CD4-positive, alpha-beta T cell treated with Interleukin-12 subunit alpha and Interleukin-12 subunit beta, for 1 hour (primary cell): ENCODE results near the gene WHAMM.
"Not testable (repeated sequence)": the region's sequence is repeated elsewhere in the genome, so short reads cannot be mapped to it uniquely, and the experiment has no call there.

Experiments
- DNase-seq: peaks from one replicate; pipeline ENCODE4 v3.0.0-alpha.2; 2020

WHAMM gene

DNA sequence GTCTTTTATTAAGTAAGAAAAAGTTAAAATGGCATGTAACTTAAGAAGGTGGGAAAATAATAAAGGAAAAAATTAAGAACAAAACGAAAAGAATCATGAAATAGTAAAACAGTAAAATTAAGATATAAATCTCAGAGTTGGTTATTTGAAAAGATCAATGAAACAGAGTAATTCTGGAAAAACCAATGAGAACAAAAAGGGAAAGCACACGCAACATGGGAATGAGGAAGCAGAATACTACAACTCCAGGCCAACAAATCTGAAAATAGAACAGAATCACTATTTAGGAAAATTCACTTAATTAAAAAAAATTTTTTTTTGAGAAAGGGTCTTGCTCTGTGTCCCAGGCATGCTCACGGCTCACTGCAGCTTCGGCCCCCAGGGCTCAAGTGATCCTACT, 30.7 kb downstream of the WHAMM start:
- DNase-seq = no peak

DNA sequence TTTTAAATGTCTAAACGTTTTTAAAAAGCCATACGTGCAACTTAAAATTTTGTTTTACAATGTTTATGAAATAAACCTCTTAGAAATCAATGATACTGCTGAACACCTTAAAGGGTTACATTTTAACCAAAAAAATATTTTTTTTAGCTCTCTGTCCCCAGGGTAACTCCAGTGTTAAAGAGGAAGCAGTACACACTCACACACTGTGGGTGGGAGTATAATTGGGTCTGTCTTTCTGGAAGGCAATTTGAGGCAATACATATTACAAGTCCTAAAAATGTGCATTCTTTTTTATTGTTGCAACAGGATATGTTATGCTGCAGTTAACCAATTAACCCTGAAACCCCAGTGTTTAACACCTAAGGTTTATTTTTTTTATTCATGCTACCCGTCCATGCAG, 34.1 kb downstream of the WHAMM start:
- no peak for DNase-seq

DNA sequence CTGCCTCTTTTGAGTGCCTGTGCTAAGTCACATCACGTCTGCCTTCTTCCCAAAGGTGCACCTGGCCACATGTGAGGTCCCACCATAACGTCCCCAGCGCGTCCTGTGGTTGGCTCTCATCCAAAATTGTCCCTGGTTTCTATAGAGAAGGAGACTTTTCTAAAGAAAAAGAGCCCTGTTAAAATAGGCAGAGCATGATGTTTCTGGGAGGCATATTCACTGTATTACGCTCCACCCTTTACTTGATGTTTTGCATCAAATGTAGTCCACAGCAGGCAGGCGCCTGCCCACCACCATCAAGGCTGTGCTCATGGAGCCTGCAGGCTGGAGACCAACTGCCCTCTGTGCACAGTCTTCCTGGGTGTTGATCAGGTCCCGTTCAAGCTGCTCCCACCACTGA, 36.3 kb downstream of the WHAMM start:
- DNase-seq = no peak

DNA sequence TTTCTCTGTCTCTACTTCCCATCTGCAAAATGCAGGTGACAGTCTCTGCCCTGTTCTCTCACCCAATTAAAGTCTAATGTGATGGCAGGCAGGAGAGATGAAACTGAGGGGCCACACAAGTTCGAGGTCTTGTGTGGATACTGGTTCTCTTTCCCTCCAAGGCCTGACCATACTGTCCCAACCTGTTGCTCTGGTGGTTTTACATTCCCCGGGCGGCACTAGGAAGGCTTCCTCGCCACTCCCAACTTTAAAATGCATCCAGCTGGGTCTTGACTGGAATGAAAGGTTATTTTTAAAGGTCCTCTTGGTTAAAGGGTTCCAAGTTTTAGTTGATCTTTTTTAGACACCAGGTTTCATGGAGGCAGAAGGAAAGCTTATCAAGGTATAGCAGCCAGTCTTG, 37.2 kb downstream of the WHAMM start:
- no peak for DNase-seq

DNA sequence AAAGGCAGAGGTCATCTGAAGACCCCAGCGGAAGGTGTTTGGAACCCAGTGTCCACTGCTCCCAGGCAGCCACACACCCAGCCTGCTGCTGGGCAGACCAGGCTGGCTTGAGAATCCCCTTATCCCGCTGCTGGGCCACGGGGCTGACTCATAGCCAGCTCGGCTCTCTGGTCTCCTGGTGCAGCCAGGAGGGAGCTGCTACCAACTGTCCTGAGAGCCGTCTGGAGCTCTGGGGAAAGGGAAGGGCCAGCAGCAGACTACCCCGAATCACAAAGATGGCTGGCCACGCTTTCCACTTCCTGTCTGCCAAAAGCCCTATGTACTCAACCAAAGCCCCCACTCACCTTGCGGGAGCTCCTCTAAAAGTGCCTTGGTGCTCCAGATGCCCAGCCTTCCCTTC, 38.3 kb downstream of the WHAMM start:
- DNase-seq = no peak

DNA sequence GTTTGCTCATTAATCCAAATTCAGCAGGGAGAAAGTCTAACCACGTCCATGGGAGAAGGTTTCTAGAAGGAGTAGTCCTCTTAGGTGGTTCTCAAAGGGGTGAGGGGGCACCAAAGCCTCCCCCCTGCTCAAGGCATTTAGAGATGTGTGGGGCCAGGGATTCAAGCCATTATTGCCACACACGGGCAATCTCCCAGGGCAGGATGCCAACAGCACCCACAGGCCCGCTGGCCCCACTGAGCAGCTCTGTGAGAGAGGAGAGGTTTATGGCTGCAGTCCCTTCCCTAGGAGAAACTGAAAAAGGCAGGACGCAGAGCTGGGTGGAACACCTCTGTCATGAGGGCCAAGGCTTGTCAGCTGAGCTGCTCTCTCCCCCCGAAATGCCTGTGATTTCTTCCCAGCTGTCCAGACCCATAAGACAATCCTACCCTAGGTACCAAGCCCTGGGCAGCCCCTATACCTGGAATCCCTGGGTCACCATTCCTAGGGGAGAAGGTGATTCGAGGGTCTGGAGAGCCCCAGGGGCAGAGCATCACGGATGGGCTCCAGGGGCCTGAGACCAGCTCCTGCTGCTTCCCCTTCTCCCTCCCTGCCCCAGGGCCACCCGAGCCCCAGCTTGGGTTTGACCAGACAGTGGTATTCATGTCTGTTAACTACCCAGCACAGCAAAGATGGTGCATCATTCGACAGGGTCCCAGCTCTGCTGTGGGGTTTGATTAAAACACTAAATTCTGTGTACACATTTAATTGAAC, 39.0 kb downstream of the WHAMM start:
- DNase-seq = no peak

DNA sequence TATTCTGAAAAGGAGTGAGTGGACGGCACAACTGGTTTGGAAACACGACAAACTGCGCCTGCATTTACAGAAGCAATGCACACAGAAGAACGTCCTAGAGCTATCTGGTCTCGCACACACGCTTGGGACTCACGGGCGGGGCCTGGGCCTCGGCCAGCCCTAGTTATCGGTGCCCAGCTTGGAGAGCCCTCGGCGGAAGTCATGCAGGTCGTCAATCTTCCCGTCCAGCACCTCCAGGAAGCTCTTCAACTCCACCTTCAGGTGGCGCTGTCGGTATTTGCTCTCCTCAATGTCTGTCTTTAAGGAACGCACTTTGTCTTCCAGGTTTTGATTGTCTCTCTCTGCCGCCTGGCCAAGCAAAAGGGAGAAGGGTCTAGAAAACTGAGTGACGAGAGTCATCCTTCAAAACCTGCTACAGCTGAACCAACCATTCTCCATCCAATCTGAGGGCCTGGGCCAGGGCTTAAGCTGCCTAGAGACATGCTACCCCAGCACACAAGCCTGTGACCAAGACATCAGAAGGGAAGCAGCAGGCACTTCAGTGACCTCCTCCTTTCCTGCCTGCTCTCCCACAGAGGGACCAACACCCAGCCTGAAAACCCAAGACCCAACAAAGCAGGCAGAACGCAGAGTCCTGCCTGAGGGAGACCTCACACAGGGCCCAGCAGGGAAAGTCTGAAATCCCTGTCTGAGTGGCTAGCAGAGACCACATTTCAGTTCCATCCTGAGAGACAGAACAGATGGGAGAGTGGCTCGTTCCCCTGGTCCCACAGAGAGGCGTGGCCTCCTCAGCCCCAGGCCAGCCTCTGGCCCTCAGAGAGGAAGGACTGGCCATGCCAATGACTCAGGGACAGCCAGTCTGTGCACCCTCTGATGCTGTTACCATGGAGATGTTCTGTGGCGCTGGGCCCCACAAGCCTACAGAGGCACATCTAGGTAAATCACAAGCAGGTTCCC, 40.4 kb downstream of the WHAMM start:
- peak; percentile 40 for DNase-seq

DNA sequence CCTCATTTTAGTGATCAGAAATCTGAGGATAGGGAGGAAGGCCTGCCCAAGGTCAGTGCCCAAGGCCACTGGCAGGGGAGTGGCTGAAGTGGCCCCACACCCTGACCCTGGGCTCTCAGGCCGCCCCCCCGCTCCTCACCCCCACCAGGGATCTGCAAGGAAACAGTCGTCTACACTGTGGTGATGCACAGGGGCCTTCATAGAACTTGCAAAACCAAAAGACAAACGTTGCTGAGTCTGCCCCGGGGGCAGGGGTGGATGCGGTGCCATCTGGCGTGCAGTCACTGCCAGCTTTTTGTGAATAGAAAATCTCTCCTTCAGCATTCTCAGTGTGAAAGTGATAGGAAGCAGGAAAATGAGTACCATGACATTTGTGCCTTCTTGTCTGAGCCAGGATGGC, 41.3 kb downstream of the WHAMM start:
- DNase-seq = no peak

DNA sequence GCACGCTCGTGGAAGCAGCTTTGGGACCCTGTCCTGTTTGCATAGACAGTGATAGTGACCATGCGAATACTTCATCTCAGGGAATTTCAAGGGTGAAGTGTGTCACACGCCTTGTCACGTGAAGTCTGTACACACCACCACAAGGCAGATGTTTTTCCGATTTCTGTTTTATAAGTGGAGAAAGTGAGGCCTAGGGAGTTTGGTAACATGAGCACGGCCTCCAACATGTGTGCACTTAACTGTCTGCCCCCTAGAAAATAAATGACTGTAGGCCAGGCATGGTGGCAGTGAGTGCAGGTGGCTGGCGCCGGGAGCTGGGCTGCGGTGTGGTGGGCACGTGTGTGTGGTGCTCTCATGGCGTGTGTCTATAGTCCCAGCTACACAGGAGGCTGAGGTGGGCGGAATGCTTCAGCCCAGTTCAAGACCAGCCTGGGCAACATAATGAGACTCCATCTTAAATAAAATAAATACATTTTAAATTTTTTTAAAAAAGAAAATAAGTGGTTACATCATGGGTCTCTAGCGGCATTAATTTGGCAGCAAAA, 42.0 kb downstream of the WHAMM start:
- no peak for DNase-seq

DNA sequence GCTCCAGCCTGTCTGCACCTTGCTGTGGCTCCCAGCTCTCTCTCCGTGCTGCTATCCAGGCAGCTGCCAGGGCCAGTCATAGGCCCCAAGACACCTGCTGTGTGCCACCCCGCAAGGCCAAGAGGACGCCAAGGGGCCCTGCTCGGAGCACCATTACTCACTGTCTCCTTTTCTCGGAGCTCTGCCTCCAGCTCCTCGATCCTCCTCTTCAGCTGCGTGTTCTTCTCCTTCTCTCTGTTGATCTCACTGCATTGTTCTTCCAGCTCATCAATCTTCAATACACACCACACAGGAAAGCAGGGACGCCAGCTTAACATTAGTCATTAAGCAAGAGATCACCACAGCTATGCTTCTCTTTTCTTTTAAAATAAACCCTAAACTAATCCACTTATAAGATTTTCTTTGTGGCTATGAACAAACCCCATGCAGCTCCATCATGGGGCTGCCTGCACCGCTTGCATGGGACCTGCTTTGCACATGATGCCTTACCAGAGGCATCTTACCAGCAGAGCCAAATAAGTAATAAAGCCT, 42.6 kb downstream of the WHAMM start:
- no peak for DNase-seq

DNA sequence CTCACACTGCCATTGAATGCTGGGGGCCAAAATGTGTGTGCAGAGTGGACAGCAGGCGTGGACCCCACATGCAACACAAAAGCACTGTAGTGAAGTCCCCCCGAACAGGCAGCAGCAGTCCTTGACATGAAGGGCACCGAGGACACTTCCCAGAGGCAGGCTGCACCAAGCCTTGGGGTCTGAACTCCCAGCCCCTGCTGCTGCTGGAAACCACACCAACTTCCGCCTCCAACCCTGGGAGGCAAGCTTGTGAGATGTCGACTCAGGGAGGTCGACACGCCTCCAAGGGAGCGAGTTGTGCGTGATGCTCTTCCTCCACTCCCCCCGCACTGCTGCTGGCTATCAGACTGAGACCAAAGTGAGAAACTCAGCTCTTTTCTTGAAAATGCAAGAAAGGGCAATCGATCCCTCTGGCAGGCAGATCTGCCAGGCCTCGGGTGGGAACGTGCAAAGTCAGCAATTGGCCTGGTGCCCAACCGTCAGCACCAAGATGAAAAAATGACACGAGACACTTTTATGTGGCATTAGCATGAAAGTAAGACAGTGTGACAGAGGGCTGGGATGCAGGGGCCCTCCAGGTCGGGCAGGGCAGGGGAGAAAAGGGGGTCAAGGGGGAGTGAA, 43.6 kb downstream of the WHAMM start:
- DNase-seq = no peak

DNA sequence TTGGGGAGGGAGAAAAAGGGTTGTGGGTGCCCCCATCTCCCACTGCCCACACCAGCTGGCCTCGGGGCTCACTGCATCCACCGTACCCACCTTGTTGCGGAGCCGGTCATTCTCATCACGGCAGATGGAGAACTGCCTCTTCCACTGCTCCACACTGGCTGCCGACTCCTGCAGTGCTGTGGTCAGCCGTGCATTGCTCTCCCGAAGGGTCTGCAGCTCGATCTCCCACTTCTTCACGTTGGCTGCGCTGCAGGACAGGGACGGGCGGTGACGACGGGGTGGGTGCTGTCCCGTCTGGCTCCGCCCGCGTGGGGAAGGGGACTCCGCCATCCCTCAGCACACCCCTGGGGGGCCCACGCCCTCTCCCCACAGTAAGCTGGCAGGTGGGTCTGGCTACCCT, 45.1 kb downstream of the WHAMM start:
- DNase-seq = no peak

DNA sequence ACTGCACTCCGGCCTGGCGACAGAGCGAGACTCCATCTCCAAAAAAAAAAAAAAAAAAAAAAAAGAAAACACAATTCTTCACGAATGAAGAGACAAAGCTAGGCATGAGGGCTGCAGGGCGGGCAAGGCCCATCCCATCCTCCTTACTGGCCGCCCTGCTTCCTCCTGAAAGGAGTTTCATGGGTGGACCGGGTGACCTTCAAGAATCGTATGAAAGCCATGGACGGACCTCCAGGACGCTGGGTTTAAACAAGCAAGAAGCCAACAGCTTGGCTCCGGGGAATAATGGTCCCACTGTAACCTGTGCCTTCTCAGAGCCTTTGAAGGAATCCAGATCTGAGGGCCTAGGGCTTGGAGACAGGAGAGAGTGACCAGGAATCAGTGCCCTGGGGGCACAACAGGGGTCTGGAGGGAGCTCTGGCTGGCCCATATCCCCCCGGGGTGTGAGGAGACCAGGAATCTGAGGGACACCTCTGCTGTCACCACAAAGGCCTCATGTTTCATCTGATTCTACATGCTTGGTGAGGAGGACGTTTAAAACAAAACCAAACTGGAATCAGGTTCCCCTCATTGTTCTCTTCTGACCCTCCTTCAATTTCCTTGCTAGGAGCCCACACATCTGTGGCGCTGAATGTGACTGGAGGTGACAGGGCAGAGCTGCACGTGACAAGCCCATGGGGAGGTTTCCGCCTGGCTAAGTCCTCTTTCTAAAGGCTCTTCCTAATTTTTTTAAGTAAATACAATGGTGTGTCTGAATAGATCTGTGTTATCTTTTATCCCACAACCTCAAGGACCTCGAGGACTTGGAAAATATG, 46.1 kb downstream of the WHAMM start:
- no peak for DNase-seq

DNA sequence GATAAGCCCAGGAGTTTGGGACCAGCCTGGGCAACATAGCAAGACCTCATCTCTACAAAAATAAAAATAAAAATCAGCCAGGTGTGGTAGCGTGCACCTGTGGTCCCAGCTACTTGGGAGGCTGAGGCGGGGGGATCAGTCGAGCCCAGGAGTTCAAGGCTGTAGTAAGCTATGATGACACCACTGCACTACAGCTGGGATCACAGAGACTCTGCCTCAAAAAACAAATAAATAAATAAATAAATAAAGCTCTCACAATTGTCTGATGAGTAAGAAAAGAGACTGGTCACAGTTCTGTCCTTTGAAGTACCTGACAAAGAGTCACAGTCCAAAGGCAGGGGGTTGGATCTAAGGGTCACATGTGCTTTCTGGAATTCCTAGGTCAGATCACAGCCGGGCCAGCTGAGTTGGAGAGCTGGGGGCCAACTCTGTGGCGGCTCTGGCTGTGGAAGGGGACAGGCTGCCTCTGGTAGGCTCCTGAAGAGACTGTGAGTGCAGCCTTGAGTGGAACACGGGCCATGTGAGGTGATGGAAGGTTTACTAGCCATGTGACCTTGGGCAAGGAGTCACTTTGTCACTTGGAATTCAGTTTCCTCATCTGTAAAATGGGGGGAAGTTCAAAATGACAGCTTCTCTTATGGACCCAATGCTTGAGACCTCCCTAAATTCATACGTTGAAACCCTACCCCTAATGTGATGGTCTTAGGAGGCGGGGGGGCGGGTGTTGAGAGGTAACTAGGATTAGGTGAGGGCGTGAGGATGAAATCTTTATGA, 47.2 kb downstream of the WHAMM start:
- DNase-seq = no peak

DNA sequence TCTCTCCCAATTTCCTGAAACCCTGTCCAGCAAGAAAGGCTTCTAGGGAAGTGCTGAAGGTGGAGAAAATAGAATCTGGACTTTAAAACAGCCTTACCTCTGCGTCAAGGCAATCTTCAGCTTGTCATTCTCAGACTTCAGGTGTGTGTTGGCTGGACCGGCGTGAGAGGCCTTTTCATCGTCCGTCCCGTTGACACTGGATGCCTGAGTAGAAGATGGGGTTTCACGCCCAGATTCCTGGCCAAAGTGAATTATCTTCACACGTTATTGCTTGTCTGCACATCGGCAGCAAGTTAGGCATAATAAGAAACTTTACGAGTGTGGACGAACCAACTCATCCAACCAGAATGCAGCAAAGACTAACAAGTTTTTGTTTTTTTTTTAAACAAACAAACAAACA, 49.5 kb downstream of the WHAMM start:
- no peak for DNase-seq

DNA sequence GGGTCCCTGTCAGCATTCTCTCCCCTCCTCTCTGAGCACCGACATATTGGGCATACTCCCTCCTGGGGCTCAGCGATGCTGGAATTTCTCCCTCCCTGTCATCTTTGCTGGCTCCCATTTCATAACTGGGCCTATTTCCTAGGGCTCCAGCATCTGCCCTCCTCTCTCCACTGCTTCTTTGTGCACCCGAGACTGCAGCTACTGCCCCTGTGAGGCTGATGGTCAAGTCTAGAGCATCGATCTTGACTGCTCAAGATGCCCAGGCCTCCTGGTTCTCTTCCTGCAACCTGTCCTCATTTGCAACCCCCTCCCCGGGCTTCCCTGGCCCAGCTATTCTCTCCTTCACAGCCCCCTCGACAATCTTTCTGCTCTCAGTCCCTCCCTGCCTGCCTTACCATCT, 53.5 kb downstream of the WHAMM start:
- no peak for DNase-seq

DNA sequence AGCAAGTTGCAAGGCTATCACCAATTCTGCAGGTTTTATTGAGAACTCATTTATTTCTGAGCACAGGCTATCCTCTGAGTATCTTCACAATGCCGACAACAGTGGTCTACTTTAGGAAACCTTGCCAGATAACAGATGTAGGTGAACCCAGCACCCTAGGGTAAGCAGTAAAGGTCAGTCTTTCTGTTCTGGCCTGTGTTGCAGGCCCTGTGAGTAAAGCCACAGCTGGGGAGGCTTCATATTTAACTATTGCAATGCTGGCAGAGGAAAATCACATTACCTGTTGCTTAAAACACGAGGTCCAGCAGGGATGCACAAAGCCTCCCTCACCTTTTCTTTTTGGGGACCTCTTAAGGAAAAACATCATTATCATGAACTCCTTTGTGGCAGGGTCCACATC, 55.5 kb downstream of the WHAMM start:
- DNase-seq = no peak

DNA sequence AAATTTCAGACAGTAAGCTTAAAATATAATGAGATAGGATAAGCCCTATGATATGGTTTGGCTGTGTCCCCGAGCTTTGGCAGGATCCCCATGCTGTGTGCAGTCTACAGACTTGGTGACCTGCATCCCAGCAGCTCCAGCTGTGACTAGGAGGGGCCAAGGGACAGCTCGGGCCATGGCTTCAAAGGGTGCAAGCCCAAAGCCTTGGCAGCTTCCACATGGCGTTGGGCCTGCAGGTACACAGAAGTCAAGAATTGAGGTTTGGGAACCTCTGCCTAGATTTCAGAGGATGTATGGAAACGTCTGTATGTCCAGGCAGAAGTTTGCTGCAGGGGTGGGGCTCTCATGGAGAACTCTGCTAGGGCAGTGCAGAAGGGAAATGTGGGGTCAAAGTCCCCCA, 56.2 kb downstream of the WHAMM start:
- DNase-seq = not testable (repeated sequence)

DNA sequence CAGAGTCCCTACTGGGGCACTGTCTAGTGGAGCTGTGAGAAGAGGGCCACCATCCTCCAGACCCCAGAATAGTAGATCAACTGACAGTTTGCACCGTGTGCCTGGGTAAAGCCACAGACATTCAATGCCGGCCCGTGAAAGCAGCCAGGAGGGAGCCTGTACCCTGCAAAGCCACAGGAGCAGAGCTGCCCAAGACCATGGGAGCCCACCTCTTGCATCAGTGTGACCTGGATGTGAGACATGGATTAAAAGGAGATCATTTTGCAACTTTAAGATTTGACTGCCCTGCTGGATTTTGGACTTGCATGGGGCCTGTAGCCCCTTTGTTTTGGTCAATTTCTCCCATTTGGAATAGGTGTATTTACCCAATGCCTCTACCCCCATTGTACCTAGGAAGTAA, 56.6 kb downstream of the WHAMM start:
- DNase-seq = not testable (repeated sequence)

DNA sequence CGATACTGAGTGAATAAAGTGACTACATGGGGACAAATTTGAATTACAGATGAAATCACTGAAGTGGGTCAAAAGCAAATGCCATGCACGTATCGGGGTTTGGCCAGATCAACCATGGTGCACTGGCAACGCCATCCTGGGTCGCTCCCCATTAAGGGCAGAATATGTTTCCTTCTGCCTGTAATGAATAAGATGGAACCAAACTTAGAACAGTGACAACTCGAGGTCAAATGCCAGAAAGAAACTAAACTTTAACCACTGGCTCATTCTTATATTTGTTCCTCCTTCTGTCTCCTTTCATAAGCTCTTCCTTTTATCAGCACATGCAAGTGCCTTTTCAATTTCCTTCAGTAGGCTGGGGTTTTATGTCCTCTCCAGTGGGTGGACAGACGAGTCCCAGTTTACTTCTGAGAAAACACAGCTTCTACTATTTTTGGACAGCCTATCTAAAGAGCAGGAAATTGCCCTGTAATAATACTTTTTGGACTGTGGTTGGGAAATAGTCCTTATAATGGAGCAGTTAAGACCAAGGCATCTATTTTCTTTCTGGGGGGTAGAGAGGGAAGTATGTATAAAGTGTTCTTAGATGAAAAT, 61.4 kb downstream of the WHAMM start:
- no peak for DNase-seq

DNA sequence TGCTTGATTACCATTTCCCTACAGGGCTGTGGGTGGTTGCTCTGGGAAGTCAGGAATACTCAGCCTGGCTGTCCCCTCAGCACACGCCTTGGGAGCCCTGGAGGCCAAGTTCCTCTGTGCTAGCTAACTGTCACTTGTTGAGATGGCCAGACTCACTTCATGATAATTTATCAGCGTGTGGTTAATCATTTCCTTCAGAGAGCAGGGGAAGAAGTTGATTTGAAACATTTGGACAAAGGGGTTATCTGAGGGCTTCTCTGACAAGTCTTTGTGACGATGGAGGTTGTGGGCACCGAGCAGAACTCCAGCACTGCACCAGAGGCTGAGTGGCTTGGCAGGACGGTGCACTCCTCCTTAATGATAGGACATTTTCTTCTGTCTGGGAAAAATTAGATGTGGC, 61.9 kb downstream of the WHAMM start:
- no peak for DNase-seq
